SW 1271 (cell line): ENCODE data around the gene GALNT1.

ENCODE experiments used
- DNase-seq, 2 experiments: peaks; one replicate each; lab custom pipeline; 2025; lab: John Stamatoyannopoulos, UW

GALNT1 gene

GRCh38 chr18:35680139-35680551, 98.6 kb downstream of the GALNT1 start:
- no peak for DNase-seq

- DNase-seq = no peak
These were observed 100.8 kb downstream of the GALNT1 start for GRCh38 chr18:35682281-35682867.

GRCh38 chr18:35683021-35683420, 101.5 kb downstream of the GALNT1 start:
- DNase-seq = no peak

GRCh38 chr18:35688757-35689156, 107.2 kb downstream of the GALNT1 start:
- DNase-seq = no peak

GRCh38 chr18:35689728-35690127, 108.2 kb downstream of the GALNT1 start:
- DNase-seq = no peak

- no peak for DNase-seq
These were observed 110.1 kb downstream of the GALNT1 start for GRCh38 chr18:35691625-35692024.

- DNase-seq = no peak
These were observed 111.3 kb downstream of the GALNT1 start for GRCh38 chr18:35692866-35693265.

- DNase-seq = no peak
These were observed 112.3 kb downstream of the GALNT1 start for GRCh38 chr18:35693829-35694228.

GRCh38 chr18:35694808-35695207, 113.3 kb downstream of the GALNT1 start:
- DNase-seq = no peak

- no peak for DNase-seq
These were observed 113.8 kb downstream of the GALNT1 start for GRCh38 chr18:35695384-35695783.

- no peak for DNase-seq
These were observed 114.3 kb downstream of the GALNT1 start for GRCh38 chr18:35695803-35696202.

- no peak for DNase-seq
These were observed 114.8 kb downstream of the GALNT1 start for GRCh38 chr18:35696307-35696706.

- no peak for DNase-seq
These were observed 116.3 kb downstream of the GALNT1 start for GRCh38 chr18:35697869-35698268.

- no peak for DNase-seq
These were observed 121.6 kb downstream of the GALNT1 start for GRCh38 chr18:35703043-35703688.

- no peak for DNase-seq
These were observed 124.4 kb downstream of the GALNT1 start for GRCh38 chr18:35705988-35706387.

- DNase-seq = no peak
These were observed 125.7 kb downstream of the GALNT1 start for GRCh38 chr18:35707247-35707646.

GRCh38 chr18:35707674-35708073, 126.1 kb downstream of the GALNT1 start:
- no peak for DNase-seq

- DNase-seq = no peak
These were observed 129.0 kb downstream of the GALNT1 start for GRCh38 chr18:35710581-35710980.

- DNase-seq = no peak
These were observed 129.7 kb downstream of the GALNT1 start for GRCh38 chr18:35711227-35711626.

- no peak for DNase-seq
These were observed 132.0 kb downstream of the GALNT1 start for GRCh38 chr18:35713545-35713944.

GRCh38 chr18:35714539-35714938, 133.0 kb downstream of the GALNT1 start:
- no peak for DNase-seq

GRCh38 chr18:35715139-35715538, 133.6 kb downstream of the GALNT1 start:
- DNase-seq = no peak

GRCh38 chr18:35716169-35716831, 134.8 kb downstream of the GALNT1 start:
- no peak for DNase-seq
